ENCODE data around the gene TMEM209. TPM values are rescaled to one million over a fixed set of nuclear protein-coding genes. Genes with fewer than 3 reads are reported as not detected.

The TMEM209 gene
- total RNA-seq, 2 experiments from 2014 or later = 18.3 to 18.8 TPM

- peaks cover 62% of the 10 kb centered on the region for H3K36me3 ChIP-seq (ENCODE audit: insufficient read depth, low read length)
- H3K27me3 ChIP-seq (ENCODE audit: control insufficient read depth in 1 of 2, insufficient read depth in 2 of 2, low read length in 2 of 2) = no peaks in the 10 kb centered on the region
- Mint-ChIP-seq H3K36me3 (ENCODE audit: low read depth) (peaks cover 84% of the 10 kb centered on the region), H3K4me1 (ENCODE audit: low read depth) (peaks cover 3% of the 10 kb centered on the region), H3K4me3 (no peak overlapping the region), H3K27ac (no peak overlapping the region), H3K27me3 (no peaks in the 10 kb centered on the region), H3K9me3 (no peaks in the 10 kb centered on the region)
- intact Hi-C loops (cut with DNase I, micrococcal nuclease) = no loop called here
- H3K4me3 ChIP-seq (ENCODE audit: low read length) = no peak overlapping the region
- ChIA-PET POLR2A (interaction anchor here (1.3 kb wide), 1 partner anchor 25 kb away, joined by 3 read pairs; the partner anchor contains the start of gene TMEM209), CTCF (no interaction called here)
- H3K4me1 ChIP-seq (ENCODE audit: insufficient read depth, low read length) = no peaks in the 10 kb centered on the region
- ATAC-seq (ENCODE audit: poor library complexity) (no peak), DNase-seq (no peak)
- no peaks in the 10 kb centered on the region for H3K9me3 ChIP-seq (ENCODE audit: control insufficient read depth in 1 of 2, insufficient read depth in 1 of 2, low read length in 2 of 2)
- TF ChIP-seq CTCF (IDR thresholded peaks at IDR 0.05) = no peak
- no peak overlapping the region for H3K27ac ChIP-seq (ENCODE audit: low read depth in 1 of 2, low read length in 2 of 2)
Observed at GRCh38 chr7:130180571-130181262, 24.5 kb downstream of the TMEM209 start.

- DNase-seq = no peak
- ChIA-PET CTCF (no interaction called here), POLR2A (no interaction called here)
- ATAC-seq (ENCODE audit: poor library complexity) = no peak
- H3K9me3 Mint-ChIP-seq = no peaks in the 10 kb centered on the region
- H3K9me3 ChIP-seq (ENCODE audit: control insufficient read depth in 1 of 2, insufficient read depth in 1 of 2, low read length in 2 of 2) = no peaks in the 10 kb centered on the region
- peaks cover 85% of the 10 kb centered on the region for H3K36me3 Mint-ChIP-seq (ENCODE audit: low read depth)
- no peaks in the 10 kb centered on the region for H3K4me1 Mint-ChIP-seq (ENCODE audit: low read depth)
- no peaks in the 10 kb centered on the region for H3K27me3 Mint-ChIP-seq
- no peak for TF ChIP-seq CTCF (IDR thresholded peaks at IDR 0.05)
- no peaks in the 10 kb centered on the region for H3K4me1 ChIP-seq (ENCODE audit: insufficient read depth, low read length)
- H3K4me3 Mint-ChIP-seq = no peak overlapping the region
- no peak overlapping the region for H3K4me3 ChIP-seq (ENCODE audit: low read length)
- no peaks in the 10 kb centered on the region for H3K27me3 ChIP-seq (ENCODE audit: control insufficient read depth in 1 of 2, insufficient read depth in 2 of 2, low read length in 2 of 2)
- intact Hi-C loops (cut with DNase I, micrococcal nuclease) = no loop called here
- no peak overlapping the region for H3K27ac ChIP-seq (ENCODE audit: low read depth in 1 of 2, low read length in 2 of 2)
- no peak overlapping the region for H3K27ac Mint-ChIP-seq
- peaks cover 58% of the 10 kb centered on the region for H3K36me3 ChIP-seq (ENCODE audit: insufficient read depth, low read length)
Observed at GRCh38 chr7:130179631-130180030, 25.6 kb downstream of the TMEM209 start.

- DNase-seq = no peak
- Mint-ChIP-seq H3K4me1 (ENCODE audit: low read depth) (no peaks in the 10 kb centered on the region), H3K27ac (no peak overlapping the region), H3K9me3 (no peaks in the 10 kb centered on the region), H3K36me3 (ENCODE audit: low read depth) (peaks cover 85% of the 10 kb centered on the region), H3K4me3 (no peak overlapping the region), H3K27me3 (no peaks in the 10 kb centered on the region)
- ChIA-PET CTCF (no interaction called here), POLR2A (no interaction called here)
- H3K27me3 ChIP-seq (ENCODE audit: control insufficient read depth in 1 of 2, insufficient read depth in 2 of 2, low read length in 2 of 2) = no peaks in the 10 kb centered on the region
- H3K27ac ChIP-seq (ENCODE audit: low read depth in 1 of 2, low read length in 2 of 2) = no peak overlapping the region
- ATAC-seq (ENCODE audit: poor library complexity) = no peak
- intact Hi-C loops (cut with DNase I, micrococcal nuclease) = no loop called here
- H3K36me3 ChIP-seq (ENCODE audit: insufficient read depth, low read length) = peaks cover 61% of the 10 kb centered on the region
- TF ChIP-seq CTCF (IDR thresholded peaks at IDR 0.05) = no peak
- no peaks in the 10 kb centered on the region for H3K4me1 ChIP-seq (ENCODE audit: insufficient read depth, low read length)
- H3K9me3 ChIP-seq (ENCODE audit: control insufficient read depth in 1 of 2, insufficient read depth in 1 of 2, low read length in 2 of 2) = no peaks in the 10 kb centered on the region
- H3K4me3 ChIP-seq (ENCODE audit: low read length) = no peak overlapping the region
Observed at GRCh38 chr7:130178251-130178650, 27.0 kb downstream of the TMEM209 start.
